GM18507 (cell line): ENCODE measurements around the gene EVA1A.

Experiments used
- DNase-seq: peaks from one replicate; pipeline ENCODE4 v3.0.0; 2011; ENCODE audit warnings: low read depth; ENCODE audit not compliant: insufficient read length; ENCODE audit errors: extremely low spot score
- FAIRE-seq: peaks from 2 replicates; lab custom pipeline; 2011; peaks lifted over from hg19 to GRCh38; lab: Jason Lieb, UNC

Gene EVA1A

DNA sequence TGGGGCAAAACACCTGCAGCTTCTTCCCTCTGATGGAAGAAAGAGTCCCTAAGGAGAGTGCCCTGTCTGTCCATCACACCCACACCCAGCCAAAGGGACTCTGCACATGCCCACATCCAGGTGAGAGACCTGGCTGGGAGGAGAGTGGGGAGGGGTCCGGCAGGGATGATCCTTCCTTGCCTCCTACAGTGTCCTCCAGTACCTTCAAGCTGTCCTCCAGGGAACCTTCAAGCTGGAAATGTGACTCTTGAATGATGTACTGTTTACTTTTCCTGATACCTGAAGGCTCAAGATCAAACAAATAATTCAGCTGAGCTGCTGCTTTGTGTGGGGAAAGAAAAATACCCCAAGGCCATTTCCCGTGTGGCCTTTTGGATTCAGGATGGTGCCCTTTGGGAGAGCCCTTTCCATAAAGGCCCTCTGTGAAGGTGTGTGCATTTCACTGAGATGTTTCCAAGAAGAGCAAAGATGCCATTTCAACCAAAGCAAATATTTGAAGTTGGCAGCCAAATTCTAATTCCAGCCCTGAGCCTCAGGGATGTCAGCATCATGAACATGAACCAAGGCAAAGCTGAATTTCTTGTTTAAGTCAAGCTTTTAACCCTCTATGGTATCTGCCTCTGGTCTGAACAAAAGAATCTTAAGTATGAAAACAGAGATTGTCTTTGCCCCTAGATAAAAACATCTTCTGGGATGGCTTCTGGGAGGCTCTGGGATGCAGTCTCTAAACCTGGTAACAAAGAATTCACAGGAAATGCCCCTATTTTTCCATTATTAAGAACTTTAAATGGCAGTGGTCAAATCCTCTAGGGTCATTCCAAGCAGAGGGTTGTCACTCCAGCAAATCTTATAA is 11.1 kb downstream of the EVA1A start:
- DNase-seq (no peak), FAIRE-seq (no peak)

DNA sequence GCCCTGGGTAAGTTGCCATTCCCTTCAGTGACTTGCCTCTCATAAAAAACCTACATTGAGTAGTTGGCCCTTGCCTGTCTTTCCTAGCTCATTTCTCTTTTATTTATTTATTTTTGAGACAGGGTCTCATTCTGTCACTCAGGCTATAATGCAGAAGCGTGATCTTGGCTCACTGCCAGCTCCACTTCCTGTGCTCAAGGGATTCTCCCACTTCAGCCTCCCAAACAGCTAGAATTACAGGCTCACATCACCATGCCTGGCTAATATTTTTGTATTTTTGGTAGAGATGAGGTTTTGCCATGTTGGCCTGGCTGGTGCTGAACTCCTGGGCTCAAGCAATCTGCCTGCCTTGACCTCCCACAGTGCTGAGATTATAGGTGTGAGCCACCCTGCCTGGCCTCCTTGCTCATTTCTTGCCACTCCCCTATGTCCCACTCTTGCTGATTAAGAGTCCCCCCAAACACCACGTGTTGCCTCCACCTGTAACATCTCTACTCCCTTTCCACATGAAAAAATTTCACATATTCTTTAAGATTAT is 12.6 kb downstream of the EVA1A start:
- DNase-seq: no peak
- no peak for FAIRE-seq

DNA sequence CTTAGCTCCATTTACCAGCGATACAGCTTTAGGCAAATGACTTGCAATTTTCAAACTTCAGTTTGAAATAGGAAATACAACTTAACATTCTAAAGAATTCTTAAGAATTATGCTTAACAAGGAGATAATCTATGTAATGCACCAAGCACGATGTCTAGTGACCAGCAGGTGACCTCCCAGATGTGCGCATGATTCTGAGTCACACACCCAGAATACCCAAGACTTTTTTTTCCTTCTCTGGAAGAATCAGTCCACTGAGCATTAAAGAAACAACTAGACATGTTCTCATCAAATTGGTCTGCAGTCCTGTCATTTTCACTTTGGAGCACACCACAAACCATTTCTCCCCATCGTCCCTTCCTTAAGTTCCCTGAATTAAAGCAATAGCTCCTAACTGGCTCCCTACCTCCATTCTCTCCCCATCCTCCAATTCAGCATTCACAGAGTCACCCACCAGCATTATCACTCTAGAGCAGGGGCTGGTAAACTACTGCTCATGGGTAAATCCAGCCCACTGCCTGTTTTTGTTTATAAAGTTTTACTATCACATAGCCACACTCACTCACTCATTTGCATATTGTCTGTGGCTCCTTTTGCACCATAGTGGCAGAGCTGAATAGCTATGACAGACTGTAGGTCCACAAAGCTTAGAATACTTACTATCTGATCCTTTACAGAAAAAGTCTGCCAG is 13.2 kb downstream of the EVA1A start:
- FAIRE-seq: no peak
- no peak for DNase-seq

DNA sequence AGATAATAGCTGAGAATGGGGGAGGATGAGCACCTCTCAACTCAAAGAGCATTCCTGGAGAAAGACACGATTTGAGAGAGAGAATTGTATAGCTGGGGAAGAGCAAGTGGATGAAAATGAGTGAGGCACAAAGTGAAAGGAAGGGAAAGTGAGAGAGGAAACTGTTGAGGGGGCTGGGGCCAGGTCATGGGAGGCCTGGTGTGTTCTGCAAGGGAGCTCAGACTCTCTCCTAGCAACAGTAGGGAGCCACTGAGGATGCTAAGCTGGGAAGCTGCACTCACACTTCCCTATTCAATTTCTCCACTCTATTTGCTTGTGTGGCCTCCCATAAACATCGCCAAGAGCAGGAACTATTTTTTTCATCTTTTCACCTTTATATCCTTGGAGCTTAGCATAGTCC is 14.8 kb downstream of the EVA1A start:
- DNase-seq: no peak
- FAIRE-seq: no peak

DNA sequence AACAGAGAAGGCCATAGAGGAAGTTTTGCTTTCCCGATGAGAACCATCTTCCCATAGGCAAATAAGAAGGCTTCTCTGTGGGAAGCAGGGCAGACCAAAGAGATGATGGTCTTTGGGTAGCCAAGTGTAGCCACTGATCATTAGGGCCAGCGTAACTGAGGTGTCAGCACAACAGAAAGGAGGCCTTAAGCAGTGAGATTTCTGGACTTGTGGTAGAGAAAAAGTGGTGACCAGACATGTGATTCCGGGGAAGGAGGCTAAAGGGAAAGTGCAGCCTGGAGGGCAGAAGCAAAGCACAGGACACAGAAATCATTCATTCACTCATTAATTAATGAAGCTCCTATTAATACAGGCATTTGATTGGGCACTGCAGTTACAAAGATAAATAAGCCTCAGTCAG is 15.4 kb downstream of the EVA1A start:
- FAIRE-seq (no peak), DNase-seq (no peak)

DNA sequence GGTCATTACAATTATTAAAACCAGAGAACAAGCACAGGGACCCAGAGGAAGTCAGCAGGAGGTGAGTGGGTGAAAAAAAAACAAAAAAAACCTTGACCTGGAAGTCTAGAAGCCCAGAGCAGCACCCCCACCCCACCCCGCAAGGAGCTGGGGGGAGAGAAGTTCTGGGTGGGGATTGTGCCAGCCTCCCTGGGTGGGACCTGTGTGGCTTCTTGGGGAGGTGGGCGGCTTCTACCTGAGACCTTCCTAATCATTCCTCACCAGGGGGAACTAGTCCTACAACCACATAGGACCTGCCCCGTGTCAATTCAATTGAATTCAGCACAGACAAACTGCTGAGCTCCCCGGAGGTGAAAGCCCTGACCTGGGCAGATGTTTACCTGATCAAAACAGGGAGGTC is 17.3 kb downstream of the EVA1A start:
- FAIRE-seq: no peak
- DNase-seq: no peak

DNA sequence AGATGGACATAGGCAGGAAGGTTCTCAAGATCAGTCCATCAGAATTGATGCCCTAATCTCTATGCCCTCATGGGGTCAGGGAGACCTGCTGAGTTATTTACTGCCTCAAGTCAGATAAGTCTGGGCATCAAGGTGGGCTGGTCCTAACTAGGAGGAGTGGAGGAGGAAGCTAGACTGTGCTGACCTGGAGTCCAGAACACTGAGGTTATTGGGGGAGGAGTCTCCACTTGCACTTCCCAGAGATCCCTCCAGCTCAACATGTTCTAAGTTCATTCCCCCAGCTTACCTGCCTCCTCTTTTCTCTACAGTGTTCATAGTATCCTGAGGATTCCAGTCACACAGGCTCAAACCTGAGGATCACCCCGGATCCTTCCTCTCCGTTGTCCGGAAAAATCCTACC is 19.3 kb downstream of the EVA1A start:
- no peak for DNase-seq
- FAIRE-seq: no peak

DNA sequence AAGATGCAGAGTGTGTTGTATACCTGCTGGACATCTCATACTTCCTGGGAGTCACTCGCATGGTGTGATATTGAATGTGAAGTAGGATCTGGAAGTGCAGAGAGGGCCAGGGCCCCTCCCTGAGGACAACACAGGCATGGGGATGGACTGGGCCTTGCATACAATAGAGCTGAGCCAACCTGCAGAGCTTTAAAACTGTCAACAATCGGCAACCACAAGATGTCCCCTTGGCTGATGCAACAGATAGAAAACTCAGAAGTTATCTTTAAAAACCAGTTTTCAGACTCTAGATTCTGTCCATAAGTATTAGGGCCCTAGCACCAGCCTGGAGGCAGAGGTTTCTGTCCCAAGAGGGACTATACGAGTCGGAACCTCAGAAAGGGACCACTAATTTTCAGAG is 19.7 kb downstream of the EVA1A start:
- FAIRE-seq: no peak

DNA sequence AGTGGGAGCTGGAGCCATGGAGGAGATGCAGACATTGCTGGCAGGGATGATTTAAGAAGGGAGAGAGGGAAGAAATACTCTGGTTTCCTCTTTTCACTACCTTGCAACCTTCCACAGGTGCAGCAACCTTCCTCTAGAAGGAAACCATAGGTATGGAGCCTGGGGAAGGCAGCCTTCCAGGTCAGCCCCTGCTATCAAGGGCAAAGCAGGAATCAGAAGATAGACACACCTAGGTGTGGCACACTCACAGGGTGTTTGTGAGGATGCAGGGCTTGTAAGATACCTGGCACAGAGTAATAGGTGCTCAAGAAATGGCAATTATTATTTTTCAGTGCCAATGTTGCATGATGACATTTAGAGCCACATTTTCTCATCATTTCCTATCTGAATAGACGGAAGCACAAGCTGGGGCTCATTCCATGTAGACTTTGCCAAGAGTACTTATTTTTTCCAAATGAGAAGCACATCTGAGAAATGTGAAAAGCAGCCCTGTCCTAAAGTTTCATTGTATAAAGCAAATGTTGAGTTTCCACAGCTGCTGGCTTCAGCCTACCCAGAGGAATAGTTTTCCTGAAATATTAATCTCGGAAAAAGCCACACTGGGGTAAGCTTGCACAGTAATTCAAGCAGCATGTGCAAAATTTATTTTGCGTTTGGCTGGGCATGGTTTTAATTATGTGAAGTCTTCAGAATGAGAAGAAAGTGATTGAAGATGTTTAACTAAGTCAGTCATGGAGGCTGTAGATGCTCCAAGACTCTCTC is 20.6 kb downstream of the EVA1A start:
- FAIRE-seq (no peak), DNase-seq (no peak)

More for the DNA sequence above, 19.7 kb downstream of the EVA1A start:
- DNase-seq: no peak

DNA sequence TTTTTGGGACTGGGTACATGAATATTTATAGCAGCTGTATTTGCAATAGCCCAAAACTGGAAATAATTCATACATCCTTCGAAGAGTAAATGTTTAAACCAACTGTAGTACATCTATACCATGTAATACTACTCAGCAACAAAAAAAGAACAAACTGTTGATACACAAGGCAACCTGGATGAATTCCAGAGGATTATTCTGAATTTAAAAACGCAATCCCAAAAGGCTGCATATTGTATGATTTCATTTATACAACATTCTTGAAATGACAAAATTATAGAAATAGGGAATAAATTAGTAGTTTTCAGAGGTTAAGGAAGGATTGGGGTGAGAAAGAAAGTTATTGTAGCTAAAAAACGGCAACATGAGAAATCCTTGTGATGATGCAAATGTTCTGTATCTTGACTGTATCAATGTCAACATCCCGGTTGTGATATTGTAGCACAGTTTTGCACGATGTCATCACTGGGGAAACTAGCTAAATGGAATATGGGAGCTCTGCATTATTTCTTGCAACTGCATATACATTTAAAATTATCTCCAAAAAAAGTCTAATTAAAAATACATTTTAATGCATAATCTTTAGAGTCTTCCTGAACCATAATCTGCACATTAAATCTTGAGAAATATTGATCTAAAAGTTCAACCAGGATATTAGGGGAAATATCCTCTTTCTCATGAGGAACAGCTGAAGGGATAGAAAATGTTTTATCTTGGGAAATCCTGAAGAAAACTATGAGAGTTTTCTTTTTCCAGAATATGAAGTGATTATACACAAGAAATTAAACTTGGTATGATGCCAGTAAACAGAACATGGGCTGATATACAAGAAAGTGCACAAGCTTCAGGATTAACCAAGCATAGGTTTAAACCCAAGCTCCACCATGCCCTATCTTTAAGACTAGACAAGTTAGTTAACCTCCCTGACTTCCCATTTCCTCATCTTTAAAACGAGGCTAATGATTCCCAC is 21.9 kb downstream of the EVA1A start:
- FAIRE-seq: no peak
- no peak for DNase-seq

DNA sequence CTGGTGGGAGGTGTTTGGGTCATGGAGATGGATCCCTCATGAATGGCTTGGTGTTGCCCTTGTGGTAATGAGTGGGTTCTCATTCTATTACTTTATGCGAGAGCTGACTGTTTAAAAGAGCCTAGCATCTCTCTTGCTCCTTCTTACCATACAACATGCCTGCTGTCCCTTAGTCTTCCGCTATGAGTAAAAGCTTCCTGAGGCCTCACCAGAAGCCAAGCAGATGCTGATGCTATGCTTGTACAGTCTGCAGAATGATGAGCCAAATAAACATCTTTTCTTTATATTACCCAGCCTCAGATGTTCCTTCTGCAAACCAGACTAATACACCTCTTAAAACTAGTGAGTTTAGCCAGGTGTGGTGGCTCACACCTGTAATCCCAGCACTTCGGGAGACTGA is 23.1 kb downstream of the EVA1A start:
- DNase-seq: no peak
- no peak for FAIRE-seq

DNA sequence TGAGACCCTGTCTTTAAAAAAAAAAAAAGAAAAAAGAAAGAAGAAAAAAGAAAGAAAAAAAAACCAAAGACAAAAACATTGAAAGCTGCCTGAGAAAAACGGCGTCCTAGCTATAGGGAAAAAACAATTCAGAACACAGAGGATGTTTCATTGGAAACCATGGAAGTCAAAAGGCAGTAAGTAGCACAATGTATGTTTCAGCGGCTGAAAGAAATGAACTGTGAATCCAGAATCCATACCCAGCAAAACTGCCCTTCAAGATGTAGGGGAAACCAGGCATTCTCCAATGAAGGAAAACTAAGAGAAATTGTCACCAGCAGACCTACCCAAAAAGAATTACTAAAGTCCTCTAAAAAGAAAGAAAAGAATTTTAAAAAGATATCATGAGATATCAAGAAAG is 27.6 kb downstream of the EVA1A start:
- FAIRE-seq: no peak
- no peak for DNase-seq

DNA sequence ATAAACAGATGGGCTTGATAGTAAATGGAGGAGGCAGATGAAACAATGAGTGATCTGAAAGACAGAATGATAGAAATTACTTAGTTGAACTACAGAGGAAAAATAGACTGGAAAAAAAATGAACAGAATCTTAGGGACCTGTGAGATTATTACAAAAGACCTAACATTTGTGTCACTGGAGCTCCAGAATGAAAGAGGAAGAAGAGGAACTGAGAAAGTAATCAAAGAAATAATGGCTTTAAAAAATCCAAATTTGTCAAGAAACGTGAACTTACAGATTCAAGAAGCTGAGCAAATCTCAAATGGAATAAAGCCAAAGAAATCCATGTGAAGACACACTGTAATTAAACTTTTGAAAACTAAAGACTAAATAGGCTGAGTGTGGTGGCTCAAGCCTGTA is 28.3 kb downstream of the EVA1A start:
- DNase-seq (no peak), FAIRE-seq (no peak)

DNA sequence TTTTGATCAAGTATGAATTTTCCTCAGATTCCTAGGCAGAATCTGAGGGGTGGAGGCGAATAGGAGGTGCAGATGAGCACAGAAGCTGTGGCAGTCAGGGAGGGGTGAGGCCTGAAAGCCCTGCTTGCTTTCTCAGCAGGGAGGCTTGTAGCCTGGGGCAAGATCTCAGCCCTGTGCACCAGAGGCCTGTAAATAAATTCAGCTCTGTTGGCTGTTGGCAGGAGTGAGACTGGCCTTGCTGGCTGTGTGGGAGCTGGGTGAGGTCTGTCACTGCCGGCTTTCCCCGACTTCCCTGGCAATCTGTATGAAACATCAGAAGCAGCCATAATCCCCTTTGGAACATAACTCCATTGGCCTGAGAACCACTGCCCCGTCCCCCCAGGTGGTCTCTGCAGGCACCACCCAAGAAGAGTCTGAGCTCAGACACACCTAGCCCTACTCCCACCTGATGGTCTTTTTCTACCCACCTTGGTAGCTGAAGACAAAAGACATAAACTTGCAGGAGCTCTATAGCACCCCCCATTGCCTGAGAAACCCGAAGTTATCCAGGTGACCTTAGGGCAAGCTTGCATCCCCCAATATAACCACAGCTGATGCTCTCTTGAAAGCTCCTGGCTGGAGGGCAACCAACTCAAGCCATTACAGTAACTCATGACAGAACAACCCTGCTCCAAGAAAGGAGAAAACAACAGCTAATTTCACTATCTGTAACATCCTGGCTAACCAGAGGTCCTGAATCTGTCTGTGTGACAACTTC is 32.3 kb downstream of the EVA1A start:
- DNase-seq (no peak), FAIRE-seq (no peak)

DNA sequence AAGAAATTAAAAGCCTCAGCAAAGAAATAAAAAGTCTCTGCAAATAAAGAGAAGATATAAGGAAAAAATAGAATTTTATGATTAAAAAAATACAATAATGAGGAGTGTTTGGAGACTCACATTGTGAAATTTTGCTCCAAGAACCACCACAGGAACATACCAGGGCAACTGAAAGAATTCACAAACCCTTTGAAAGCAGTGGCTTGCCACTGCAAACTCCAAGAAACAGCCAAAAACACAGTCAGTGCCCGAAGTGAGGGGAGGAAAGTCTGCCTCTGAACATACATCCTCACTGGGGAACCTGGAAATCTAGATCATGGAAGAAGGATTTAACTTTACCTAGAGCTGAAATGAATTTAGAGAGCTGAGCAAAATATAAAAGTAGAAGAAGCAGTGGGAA is 33.1 kb downstream of the EVA1A start:
- DNase-seq: no peak
- no peak for FAIRE-seq

DNA sequence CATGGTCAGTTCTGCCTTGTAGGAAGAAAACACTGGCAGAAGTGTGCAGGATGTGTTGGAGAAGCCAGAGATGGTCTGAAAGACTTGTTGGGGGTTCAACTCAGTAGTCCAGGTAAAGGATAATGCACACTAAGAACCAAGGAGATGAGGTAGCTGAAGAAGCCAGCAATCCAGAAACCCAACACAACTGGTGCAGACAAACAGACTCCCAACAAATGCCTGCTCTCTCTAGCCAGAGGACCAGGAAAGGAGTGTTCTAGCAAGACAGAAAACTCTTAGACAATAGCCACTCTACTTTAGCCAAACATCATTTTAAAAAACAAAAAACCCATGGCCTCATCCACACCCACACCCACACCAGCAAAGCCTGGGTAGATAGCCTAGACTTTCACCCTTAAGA is 33.9 kb downstream of the EVA1A start:
- DNase-seq (no peak), FAIRE-seq (no peak)

DNA sequence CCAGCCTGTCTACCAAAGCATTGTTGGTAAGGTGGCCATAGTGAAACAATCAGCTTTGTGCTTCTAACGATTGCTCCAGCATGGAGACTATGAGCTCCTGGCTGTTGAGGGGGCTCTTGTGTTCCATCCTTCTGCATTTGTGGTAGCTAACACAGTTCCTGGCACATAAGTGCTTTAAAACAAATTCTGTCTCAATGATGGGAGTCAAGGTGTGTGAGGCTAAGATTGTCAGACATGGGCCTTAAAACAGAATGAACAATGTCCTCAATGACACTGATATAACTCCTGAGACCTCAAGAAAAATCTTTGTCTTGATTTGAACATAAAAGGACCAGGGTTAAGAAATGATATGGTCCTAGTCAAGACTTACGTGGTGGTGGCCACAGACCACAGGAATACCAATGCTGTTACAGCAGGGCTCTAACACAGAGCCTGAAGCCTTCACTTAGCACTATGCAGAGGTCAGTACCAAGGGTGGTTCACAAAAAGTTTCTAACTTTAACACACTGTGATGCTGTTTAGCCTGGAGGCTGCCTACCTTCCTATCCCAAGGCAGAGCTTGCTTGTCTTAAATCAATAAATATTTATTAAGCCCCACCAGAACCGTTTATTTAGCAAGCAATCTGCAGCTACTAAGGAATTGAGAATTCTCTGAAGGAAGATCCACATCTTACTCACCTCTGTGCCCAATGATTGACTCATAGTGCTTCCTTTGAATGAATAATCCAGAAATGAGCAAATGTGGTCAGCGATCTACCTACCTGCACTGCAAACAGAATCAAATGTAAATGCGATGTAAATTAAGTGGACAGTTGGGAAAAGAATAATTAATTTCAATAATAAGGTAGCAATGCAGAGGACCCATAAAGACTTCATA is 35.1 kb downstream of the EVA1A start:
- DNase-seq (no peak), FAIRE-seq (no peak)
